Lower leg skin (tissue), 4 donors: ENCODE data around the gene SUSD2. TPM values are rescaled to one million over a fixed set of nuclear protein-coding genes. Genes with fewer than 3 reads are reported as not detected.
A peak's percentile ranks its signal among the peaks of the same experiment; 100 is the strongest.

Experiments
- DNase-seq, 2 donors: peaks; one replicate each; pipeline ENCODE4 v3.0.0-alpha.2; 2019; ENCODE audit warnings: low spot score in 2 of 2
- H3K4me3 ChIP-seq: fragments of 200-600 bp; sonication (generic); 2 replicates; pipeline ENCODE4 v1.5.1; 2017; ENCODE audit warnings: mild to moderate bottlenecking, low read depth; ENCODE audit not compliant: poor library complexity, severe bottlenecking
- CTCF ChIP-seq, 3 donors: fragments of 450-650 bp; IDR thresholded peaks; one replicate each; pipeline ENCODE4 v1.5.1; 2016; ENCODE audit warnings: antibody characterized with exemption in 3 of 3, mild to moderate bottlenecking in 3 of 3, moderate library complexity in 2 of 3
- POLR2A ChIP-seq, 2 donors: fragments of 450-650 bp; IDR thresholded peaks; one replicate each; pipeline ENCODE4 v1.6.1; 2016 to 2017; ENCODE audit warnings: antibody characterized with exemption in 2 of 2, mild to moderate bottlenecking in 1 of 2, moderate library complexity in 1 of 2
- WGBS, 2 donors: methylation state at CpG; one replicate each; pipeline ENCODE4 v1.1.5; 2018; 5-methylcytosine and 5-hydroxymethylcytosine counted together
- intact Hi-C: fragments of 100-400 bp; cut with DNase I; formaldehyde crosslinking; loops from one replicate; pipeline ENCODE4 v1.15.0; 2023; ENCODE audit warnings: low total_unique reads
- total RNA-seq, 4 donors: library from RNA; depleted of rRNA; stranded (reverse); fragments of >200 nt; gene quantifications; one replicate each; pipeline ENCODE4 v1.1.0, GENCODE V29; 2016

Gene SUSD2
- total RNA-seq, 4 donors from 2014 or later, result 18.3 to 74.3 (median 27.0) TPM

GRCh38 chr22:24186892-24187670 lies 5.8 kb downstream of the SUSD2 start:
- no peak for DNase-seq
- intact Hi-C loops, result loop anchor here (5.0 kb wide), 1 partner anchor 60 kb away; the partner anchor contains the start of gene GGT5
- WGBS, 2 donors, result 83 to 85% methylated on average over 15 to 32 of the region's 34 CpGs
- H3K4me3 ChIP-seq, result no peak overlapping the region
- no peak for TF ChIP-seq POLR2A (IDR thresholded peaks at IDR 0.05)
- no peak for TF ChIP-seq CTCF (IDR thresholded peaks at IDR 0.05)

- intact Hi-C loops, result loop anchor here (5.0 kb wide), 1 partner anchor 59 kb away; the partner anchor contains the start of gene GGT5
- TF ChIP-seq POLR2A (IDR thresholded peaks at IDR 0.05) (no peak), CTCF (IDR thresholded peaks at IDR 0.05) (no peak)
- no peak for DNase-seq
- whole genome bisulfite sequencing, 2 donors, result 88 to 93% methylated on average over 27 to 34 of the region's 37 CpGs
- no peak overlapping the region for H3K4me3 ChIP-seq
These were observed 6.7 kb downstream of the SUSD2 start for GRCh38 chr22:24187731-24188644.

GRCh38 chr22:24188705-24189248 lies 7.5 kb downstream of the SUSD2 start:
- no peak overlapping the region for H3K4me3 ChIP-seq
- intact Hi-C loops, result loop anchor here (5.0 kb wide), 1 partner anchor 59 kb away; the partner anchor contains the start of gene GGT5
- TF ChIP-seq POLR2A (IDR thresholded peaks at IDR 0.05), result no peak
- no peak for TF ChIP-seq CTCF (IDR thresholded peaks at IDR 0.05)
- no peak for DNase-seq
- WGBS, 2 donors, result 69 to 70% methylated on average over 17 of the region's 17 CpGs

GRCh38 chr22:24189249-24190158 lies 8.2 kb downstream of the SUSD2 start:
- intact Hi-C loops, result loop anchor here (5.0 kb wide), 1 partner anchor 58 kb away; the partner anchor contains the start of gene GGT5

More at GRCh38 chr22:24189249-24190158, 8.2 kb downstream of the SUSD2 start:
- peak; percentile 63 to 93 for DNase-seq
- TF ChIP-seq POLR2A (IDR thresholded peaks at IDR 0.05) (no peak), CTCF (IDR thresholded peaks at IDR 0.05) (peak in 1 of 3 donors; percentile 94)
- H3K4me3 ChIP-seq, result no peak overlapping the region
- WGBS, 2 donors, result 19 to 30% methylated on average over 12 to 23 of the region's 23 CpGs
